ENCODE results near the gene APOOL. TPM values are rescaled to one million over a fixed set of nuclear protein-coding genes. Genes with fewer than 3 reads are reported as not detected.

The APOOL gene
- total RNA-seq, 1 donor from 2014 or later: 5.6 TPM

GRCh38 chrX:85084770-85085393, 81.2 kb downstream of the APOOL start:
- peak; percentile 43 to 66 for DNase-seq (ENCODE audit: low read depth in 2 of 2)

GRCh38 chrX:85089321-85089840, 85.7 kb downstream of the APOOL start:
- DNase-seq (ENCODE audit: low read depth in 2 of 2): no peak

GRCh38 chrX:85107407-85107806, 103.7 kb downstream of the APOOL start:
- no peak for DNase-seq (ENCODE audit: low read depth in 2 of 2)

GRCh38 chrX:85108165-85108564, 104.5 kb downstream of the APOOL start:
- DNase-seq (ENCODE audit: low read depth in 2 of 2): no peak

GRCh38 chrX:85109235-85109634, 105.6 kb downstream of the APOOL start:
- peak in 1 of 2 donors; percentile 36 for DNase-seq (ENCODE audit: low read depth in 2 of 2)

GRCh38 chrX:85111347-85111746, 107.7 kb downstream of the APOOL start:
- DNase-seq (ENCODE audit: low read depth in 2 of 2): peak; percentile 6 to 31

- no peak for DNase-seq (ENCODE audit: low read depth in 2 of 2)
These were observed 108.6 kb downstream of the APOOL start for GRCh38 chrX:85112293-85112692.

- no peak for DNase-seq (ENCODE audit: low read depth in 2 of 2)
These were observed 110.1 kb downstream of the APOOL start for GRCh38 chrX:85113746-85114145.

- DNase-seq (ENCODE audit: low read depth in 2 of 2): no peak
These were observed 110.5 kb downstream of the APOOL start for GRCh38 chrX:85114171-85114570.

GRCh38 chrX:85114776-85115175, 111.1 kb downstream of the APOOL start:
- DNase-seq (ENCODE audit: low read depth in 2 of 2): no peak

- no peak for DNase-seq (ENCODE audit: low read depth in 2 of 2)
These were observed 111.6 kb downstream of the APOOL start for GRCh38 chrX:85115252-85115651.

- DNase-seq (ENCODE audit: low read depth in 2 of 2): no peak
These were observed 132.7 kb downstream of the APOOL start for GRCh38 chrX:85136409-85136808.

GRCh38 chrX:85139422-85139821, 135.7 kb downstream of the APOOL start:
- DNase-seq (ENCODE audit: low read depth in 2 of 2): no peak

- DNase-seq (ENCODE audit: low read depth in 2 of 2): no peak
These were observed 137.3 kb downstream of the APOOL start for GRCh38 chrX:85140964-85141363.

Other genes with a start within 250 kb of the APOOL start
- under 0.01 TPM in 1 of 2 replicates, not detected in the other for gene SATL1, start 239.9 kb downstream of the APOOL start, total RNA-seq
- 3.3 and 4.6 TPM in 2 replicates for gene ZNF711, start 240.1 kb downstream of the APOOL start, total RNA-seq